ENCODE data around the gene RAMP1. TPM values are rescaled to one million over a fixed set of nuclear protein-coding genes. Genes with fewer than 3 reads are reported as not detected.

The RAMP1 gene
- total RNA-seq, 4 donors from 2014 or later: 7.3 to 19.1 (median 12.4) TPM

- intact Hi-C loops (cut with DNase I; ENCODE audit: low total_unique reads): no loop called here
- DNase-seq (ENCODE audit: low spot score in 2 of 2): no peak
- TF ChIP-seq CTCF (IDR thresholded peaks at IDR 0.05): no peak
- TF ChIP-seq POLR2A (IDR thresholded peaks at IDR 0.05): no peak
- 68 to 70% methylated on average over 2 of the region's 2 CpGs for WGBS, 2 donors
- H3K4me3 ChIP-seq (ENCODE audit: low read depth, poor library complexity, severe bottlenecking): no peak overlapping the region
These were observed 35.9 kb upstream of the RAMP1 start for GRCh38 chr2:237823544-237823943.

- intact Hi-C loops (cut with DNase I; ENCODE audit: low total_unique reads): no loop called here
- WGBS, 2 donors: 59 to 60% methylated on average over 6 of the region's 6 CpGs
- H3K4me3 ChIP-seq (ENCODE audit: low read depth, poor library complexity, severe bottlenecking): no peak overlapping the region
- no peak for DNase-seq (ENCODE audit: low spot score in 2 of 2)
- no peak for TF ChIP-seq POLR2A (IDR thresholded peaks at IDR 0.05)
- TF ChIP-seq CTCF (IDR thresholded peaks at IDR 0.05): no peak
These were observed 35.3 kb upstream of the RAMP1 start for GRCh38 chr2:237824085-237824484.

GRCh38 chr2:237827421-237827987, 31.9 kb upstream of the RAMP1 start:
- H3K4me3 ChIP-seq (ENCODE audit: low read depth, poor library complexity, severe bottlenecking): no peak overlapping the region
- WGBS, 2 donors: 95 to 96% methylated on average over 3 of the region's 3 CpGs
- intact Hi-C loops (cut with DNase I; ENCODE audit: low total_unique reads): no loop called here
- no peak for TF ChIP-seq POLR2A (IDR thresholded peaks at IDR 0.05)
- no peak for TF ChIP-seq CTCF (IDR thresholded peaks at IDR 0.05)
- DNase-seq (ENCODE audit: low spot score in 2 of 2): no peak

- DNase-seq (ENCODE audit: low spot score in 2 of 2): no peak
- 97 to 98% methylated on average over 2 of the region's 2 CpGs for WGBS, 2 donors
- TF ChIP-seq CTCF (IDR thresholded peaks at IDR 0.05) (no peak), POLR2A (IDR thresholded peaks at IDR 0.05) (no peak)
- H3K4me3 ChIP-seq (ENCODE audit: low read depth, poor library complexity, severe bottlenecking): no peak overlapping the region
- intact Hi-C loops (cut with DNase I; ENCODE audit: low total_unique reads): no loop called here
These were observed 28.9 kb upstream of the RAMP1 start for GRCh38 chr2:237830522-237830921.

DNA sequence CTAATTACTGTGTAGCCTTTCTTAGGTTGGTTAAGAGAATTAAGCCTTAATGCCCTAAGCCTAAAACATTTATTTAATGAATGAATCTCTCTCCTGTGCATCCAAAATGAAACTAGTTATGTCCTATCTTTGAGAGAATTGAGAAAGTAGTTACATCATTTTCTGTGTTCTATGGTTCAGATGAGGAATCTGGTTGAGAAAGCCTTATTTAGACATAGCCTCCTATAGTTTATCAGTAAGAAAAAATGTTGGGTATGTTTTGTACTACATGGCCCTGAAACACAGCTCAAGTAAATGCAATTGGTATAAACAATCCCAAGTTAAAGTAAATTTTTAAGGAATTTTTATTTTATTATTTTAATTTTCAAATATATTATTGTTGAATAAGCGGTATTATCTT, 25.9 kb upstream of the RAMP1 start:
- TF ChIP-seq POLR2A (IDR thresholded peaks at IDR 0.05) (no peak), CTCF (IDR thresholded peaks at IDR 0.05) (no peak)
- no peak overlapping the region for H3K4me3 ChIP-seq (ENCODE audit: low read depth, poor library complexity, severe bottlenecking)
- DNase-seq (ENCODE audit: low spot score in 2 of 2): no peak
- intact Hi-C loops (cut with DNase I; ENCODE audit: low total_unique reads): no loop called here
- 95 to 100% methylated on average over 1 of the region's 1 CpG for WGBS, 2 donors

GRCh38 chr2:237835372-237835771, 24.1 kb upstream of the RAMP1 start:
- H3K4me3 ChIP-seq (ENCODE audit: low read depth, poor library complexity, severe bottlenecking): no peak overlapping the region
- no peak for TF ChIP-seq POLR2A (IDR thresholded peaks at IDR 0.05)
- TF ChIP-seq CTCF (IDR thresholded peaks at IDR 0.05): no peak
- intact Hi-C loops (cut with DNase I; ENCODE audit: low total_unique reads): no loop called here
- 72 to 92% methylated on average over 3 of the region's 3 CpGs for WGBS, 2 donors
- DNase-seq (ENCODE audit: low spot score in 2 of 2): no peak
